OCI-LY1 (cell line): ENCODE results near the gene MINK1.

Experiments
- H2AFZ ChIP-seq: fragments of 200-600 bp; sonication (generic), shearing (Covaris generic); 2 replicates; pipeline ENCODE4 v1.6.0; 2014; ENCODE audit warnings: antibody characterized with exemption, mild to moderate bottlenecking, low read length
- H3F3A ChIP-seq: fragments of 200-600 bp; sonication (generic), shearing (Covaris generic); 2 replicates; pipeline ENCODE4 v1.6.0; 2014; ENCODE audit warnings: mild to moderate bottlenecking, antibody characterized with exemption, low read length, moderate library complexity; ENCODE audit not compliant: insufficient read depth
- H3K27ac ChIP-seq: fragments of 200-600 bp; sonication (generic); 2 replicates; pipeline ENCODE4 v1.5.1; 2014; ENCODE audit warnings: low read length, mixed run types, mild to moderate bottlenecking, low read depth; ENCODE audit not compliant: poor library complexity, severe bottlenecking
- H3K27me3 ChIP-seq: fragments of 200-600 bp; sonication (generic); 2 replicates; pipeline ENCODE4 v1.6.0; 2014; ENCODE audit warnings: antibody characterized with exemption, mild to moderate bottlenecking, low read length, moderate library complexity; ENCODE audit not compliant: insufficient read depth
- H3K36me3 ChIP-seq: fragments of 200-600 bp; sonication (generic); 2 replicates; pipeline ENCODE4 v1.6.1; 2014; ENCODE audit warnings: mild to moderate bottlenecking, antibody characterized with exemption, low read length, moderate library complexity, mixed read lengths; ENCODE audit not compliant: insufficient read depth
- H3K4me1 ChIP-seq: fragments of 200-600 bp; sonication (generic); 2 replicates; pipeline ENCODE4 v1.5.1; 2014; ENCODE audit warnings: mild to moderate bottlenecking, low read length, moderate library complexity; ENCODE audit not compliant: insufficient read depth, severe bottlenecking
- H3K4me2 ChIP-seq: fragments of 200-600 bp; sonication (generic), shearing (Covaris generic); 2 replicates; pipeline ENCODE4 v1.6.1; 2014; ENCODE audit warnings: low read length
- H3K4me3 ChIP-seq: fragments of 200-600 bp; sonication (generic); 2 replicates; pipeline ENCODE4 v1.5.1; 2014; ENCODE audit warnings: low read length, low read depth, mild to moderate bottlenecking, mixed read lengths; ENCODE audit not compliant: poor library complexity, severe bottlenecking
- H3K79me2 ChIP-seq: fragments of 200-600 bp; shearing (Covaris generic); 2 replicates; pipeline ENCODE4 v1.6.1; 2016; ENCODE audit warnings: mixed run types, low read length, mixed read lengths; ENCODE audit not compliant: insufficient read depth
- H3K9ac ChIP-seq: fragments of 200-600 bp; sonication (generic), shearing (Covaris generic); 2 replicates; pipeline ENCODE4 v1.6.1; 2014; ENCODE audit warnings: mild to moderate bottlenecking, low read length, mixed read lengths
- H3K9me2 ChIP-seq: fragments of 200-600 bp; sonication (generic), shearing (Covaris generic); 2 replicates; pipeline ENCODE4 v1.6.1; 2014; ENCODE audit warnings: low read depth, mild to moderate bottlenecking, low read length, mixed read lengths
- H3K9me3 ChIP-seq: fragments of 200-600 bp; shearing (Covaris generic); 2 replicates; pipeline ENCODE4 v1.6.1; 2014; ENCODE audit warnings: low read length, mixed read lengths
- H4K20me1 ChIP-seq: fragments of 200-600 bp; sonication (generic), shearing (Covaris generic); 2 replicates; pipeline ENCODE4 v1.6.0; 2016; ENCODE audit warnings: mild to moderate bottlenecking, low read length; ENCODE audit not compliant: insufficient read depth
- CTCF ChIP-seq: fragments of 200-600 bp; sonication (generic), shearing (Covaris generic); IDR thresholded peaks from 2 replicates; pipeline ENCODE4 v1.5.1; 2017; ENCODE audit warnings: mild to moderate bottlenecking, antibody characterized with exemption, low read length, moderate library complexity, mixed read lengths
- EZH2 ChIP-seq: fragments of 200-600 bp; sonication (generic), shearing (Covaris generic); IDR thresholded peaks from 2 replicates; pipeline ENCODE4 v1.8.0; 2017; ENCODE audit warnings: borderline replicate concordance, mixed run types, mild to moderate bottlenecking, antibody characterized with exemption, low read length, moderate library complexity, mixed read lengths

MINK1 gene

GRCh38 chr17:4931963-4932362 is 98.8 kb downstream of the MINK1 start, which contains the start of gene GP1BA:
GP1BA (plus strand) TSS chr17:4932277; CDS start chr17:4932605, 328 bp downstream.
- Histone ChIP-seq H3K36me3 (peaks cover 23% of the 10 kb centered on the region), H3K4me3 (no peak within 1 kb of the TSS), H3K27ac (no peak within 1 kb of the TSS), H3K4me2 (no peak within 1 kb of the TSS), H3K9ac (no peak within 1 kb of the TSS), H3F3A (no peaks in the 10 kb centered on the region), H2AFZ (no peak within 1 kb of the TSS), H3K79me2 (no peaks in the 10 kb centered on the region), H3K27me3 (no peaks in the 10 kb centered on the region), H3K9me2 (no peaks in the 10 kb centered on the region), H4K20me1 (no peaks in the 10 kb centered on the region), H3K4me1 (peaks cover 5% of the 10 kb centered on the region), H3K9me3 (no peaks in the 10 kb centered on the region)
- no peak for TF ChIP-seq CTCF
- TF ChIP-seq EZH2 = no peak

GRCh38 chr17:4932756-4933155 is 99.6 kb downstream of the MINK1 start:
- Histone ChIP-seq H2AFZ (no peak overlapping the region), H3K27ac (no peak overlapping the region), H3K9ac (no peak overlapping the region), H3K4me3 (no peak overlapping the region), H4K20me1 (no peaks in the 10 kb centered on the region), H3K79me2 (no peaks in the 10 kb centered on the region), H3F3A (no peaks in the 10 kb centered on the region), H3K27me3 (no peaks in the 10 kb centered on the region), H3K9me2 (no peaks in the 10 kb centered on the region), H3K9me3 (no peaks in the 10 kb centered on the region), H3K36me3 (peaks cover 31% of the 10 kb centered on the region), H3K4me1 (peaks cover 5% of the 10 kb centered on the region), H3K4me2 (no peak overlapping the region)
- TF ChIP-seq EZH2 (no peak), CTCF (no peak)

GRCh38 chr17:4933646-4934045 is 100.5 kb downstream of the MINK1 start:
- Histone ChIP-seq H3K9ac (no peak overlapping the region), H3K9me3 (no peaks in the 10 kb centered on the region)

More at GRCh38 chr17:4933646-4934045, 100.5 kb downstream of the MINK1 start:
- no peak for TF ChIP-seq EZH2
- no peak for TF ChIP-seq CTCF
- no peaks in the 10 kb centered on the region for H3K9me2 ChIP-seq
- H3K79me2 ChIP-seq = no peaks in the 10 kb centered on the region; the same call in 1 of the 2 replicates
- no peaks in the 10 kb centered on the region for H3F3A ChIP-seq
- peaks cover 39% of the 10 kb centered on the region for H3K36me3 ChIP-seq
- peaks cover 11% of the 10 kb centered on the region for H3K4me1 ChIP-seq
- no peak overlapping the region for H3K4me3 ChIP-seq
- no peaks in the 10 kb centered on the region for H3K27me3 ChIP-seq
- H3K27ac ChIP-seq = no peak overlapping the region
- no peak overlapping the region for H2AFZ ChIP-seq
- no peaks in the 10 kb centered on the region for H4K20me1 ChIP-seq
- no peak overlapping the region for H3K4me2 ChIP-seq
